SJCRH30 (cell line): ENCODE results near the gene SLC25A18. TPM values are rescaled to one million over a fixed set of nuclear protein-coding genes. Genes with fewer than 3 reads are reported as not detected.
"Not testable (repeated sequence)": the region's sequence is repeated elsewhere in the genome, so short reads cannot be mapped to it uniquely, and the experiment has no call there.

Experiments
- DNase-seq, 2 experiments: peaks; one replicate each; pipeline ENCODE4 v3.0.0-alpha.2; 2015 to 2020
- H3K27ac ChIP-seq: fragments of 250-450 bp; sonication (Bioruptor Pico); 2 replicates; pipeline ENCODE4 v1.5.1; 2020; ENCODE audit warnings: mild to moderate bottlenecking, moderate library complexity
- H3K27me3 ChIP-seq: fragments of 250-450 bp; sonication (Bioruptor Pico); 2 replicates; pipeline ENCODE4 v1.5.1; 2020; ENCODE audit warnings: mild to moderate bottlenecking, moderate library complexity
- H3K36me3 ChIP-seq: fragments of 250-450 bp; sonication (Bioruptor Pico); 2 replicates; pipeline ENCODE4 v1.5.1; 2020; ENCODE audit warnings: mild to moderate bottlenecking, moderate library complexity
- H3K4me1 ChIP-seq: fragments of 250-450 bp; sonication (Bioruptor Pico); 2 replicates; pipeline ENCODE4 v1.5.1; 2020; ENCODE audit warnings: mild to moderate bottlenecking, moderate library complexity
- H3K4me3 ChIP-seq: fragments of 250-450 bp; sonication (Bioruptor Pico); 2 replicates; pipeline ENCODE4 v1.5.1; 2020; ENCODE audit warnings: mild to moderate bottlenecking, moderate library complexity
- H3K9me3 ChIP-seq: fragments of 250-450 bp; sonication (Bioruptor Pico); replicated peaks from 2 replicates; pipeline ENCODE4 v1.5.1; 2020; ENCODE audit warnings: mild to moderate bottlenecking, moderate library complexity
- total RNA-seq: library from RNA; depleted of rRNA; stranded (reverse); fragments of >200 nt; shearing (Covaris generic); gene quantifications from 2 replicates; pipeline ENCODE4 v1.2.3, GENCODE V29; 2014

SLC25A18 gene
- total RNA-seq, 1 experiment from 2014 or later, result 0.67 TPM

- no peak for DNase-seq
- Histone ChIP-seq H3K9me3 (no peaks in the 10 kb centered on the region), H3K27ac (no peak overlapping the region), H3K36me3 (peaks cover 17% of the 10 kb centered on the region), H3K27me3 (no peaks in the 10 kb centered on the region), H3K4me1 (no peaks in the 10 kb centered on the region), H3K4me3 (no peak overlapping the region)
These were observed 13.6 kb upstream of the SLC25A18 start for GRCh38 chr22:17549655-17550054.

- DNase-seq, result no peak
- no peaks in the 10 kb centered on the region for H3K4me1 ChIP-seq
- H3K4me3 ChIP-seq, result no peak overlapping the region
- H3K27ac ChIP-seq, result no peak overlapping the region
- H3K27me3 ChIP-seq, result no peaks in the 10 kb centered on the region
- H3K36me3 ChIP-seq, result peaks cover 22% of the 10 kb centered on the region
- no peaks in the 10 kb centered on the region for H3K9me3 ChIP-seq
These were observed 10.6 kb upstream of the SLC25A18 start for GRCh38 chr22:17552737-17553136.

GRCh38 chr22:17554814-17555213 is 8.5 kb upstream of the SLC25A18 start:
- DNase-seq, result no peak
- H3K27ac ChIP-seq, result no peak overlapping the region
- no peaks in the 10 kb centered on the region for H3K9me3 ChIP-seq
- no peak overlapping the region for H3K4me3 ChIP-seq
- H3K27me3 ChIP-seq, result no peaks in the 10 kb centered on the region
- peaks cover 20% of the 10 kb centered on the region for H3K36me3 ChIP-seq
- no peaks in the 10 kb centered on the region for H3K4me1 ChIP-seq

GRCh38 chr22:17559188-17559587 is 4.1 kb upstream of the SLC25A18 start:
- H3K9me3 ChIP-seq, result no peaks in the 10 kb centered on the region
- H3K36me3 ChIP-seq, result peaks cover 9% of the 10 kb centered on the region; the same call in 1 of the 2 replicates
- no peaks in the 10 kb centered on the region for H3K27me3 ChIP-seq
- no peak for DNase-seq
- peaks cover 10% of the 10 kb centered on the region for H3K4me1 ChIP-seq
- no peak overlapping the region for H3K27ac ChIP-seq
- no peak overlapping the region for H3K4me3 ChIP-seq

GRCh38 chr22:17563936-17564391 is 666 bp downstream of the SLC25A18 start:
- no peak overlapping the region for H3K4me3 ChIP-seq
- no peaks in the 10 kb centered on the region for H3K27me3 ChIP-seq
- H3K9me3 ChIP-seq, result no peaks in the 10 kb centered on the region
- peaks cover 10% of the 10 kb centered on the region for H3K4me1 ChIP-seq
- DNase-seq, result no peak
- H3K27ac ChIP-seq, result no peak overlapping the region
- H3K36me3 ChIP-seq, result 0 out of 2 replicates have a peak, but pooled peaks cover 3% of the 10 kb centered on the region

- H3K4me3 ChIP-seq, H3K36me3 ChIP-seq, H3K27ac ChIP-seq, H3K9me3 ChIP-seq, DNase-seq, H3K27me3 ChIP-seq: not testable (repeated sequence)
- peaks cover 29% of the 10 kb centered on the region for H3K4me1 ChIP-seq
These were observed 2.9 kb downstream of the SLC25A18 start for GRCh38 chr22:17566016-17566687.

- H3K9me3 ChIP-seq, result no peaks in the 10 kb centered on the region
- no peak overlapping the region for H3K4me3 ChIP-seq
- peaks cover 32% of the 10 kb centered on the region for H3K4me1 ChIP-seq
- DNase-seq, result no peak
- no peak overlapping the region for H3K27ac ChIP-seq
- H3K36me3 ChIP-seq, result no peaks in the 10 kb centered on the region
- no peaks in the 10 kb centered on the region for H3K27me3 ChIP-seq
These were observed 3.5 kb downstream of the SLC25A18 start for GRCh38 chr22:17566776-17567175.

GRCh38 chr22:17569971-17570511 is 6.7 kb downstream of the SLC25A18 start:
- H3K36me3 ChIP-seq, result no peaks in the 10 kb centered on the region
- H3K27ac ChIP-seq, result no peak overlapping the region
- H3K4me3 ChIP-seq, result no peak overlapping the region
- peaks cover 24% of the 10 kb centered on the region for H3K4me1 ChIP-seq
- H3K9me3 ChIP-seq, result no peaks in the 10 kb centered on the region
- no peaks in the 10 kb centered on the region for H3K27me3 ChIP-seq
- peak; percentile 32 to 59 for DNase-seq

- DNase-seq, result peak; percentile 43 to 62
- Histone ChIP-seq H3K4me1 (peaks cover 34% of the 10 kb centered on the region), H3K27me3 (no peaks in the 10 kb centered on the region), H3K9me3 (no peaks in the 10 kb centered on the region), H3K4me3 (peak overlapping the region; percentile 34), H3K36me3 (no peaks in the 10 kb centered on the region), H3K27ac (no peak overlapping the region)
These were observed 7.7 kb downstream of the SLC25A18 start for GRCh38 chr22:17570851-17571631.

- H3K4me1 ChIP-seq, result peaks cover 38% of the 10 kb centered on the region
- H3K4me3 ChIP-seq, result no peak overlapping the region
- no peaks in the 10 kb centered on the region for H3K27me3 ChIP-seq
- H3K36me3 ChIP-seq, result no peaks in the 10 kb centered on the region
- H3K27ac ChIP-seq, result peak overlapping the region; percentile 88; the same call in 1 of the 2 replicates
- no peak for DNase-seq
- H3K9me3 ChIP-seq, result no peaks in the 10 kb centered on the region
These were observed 11.9 kb downstream of the SLC25A18 start for GRCh38 chr22:17575151-17575550.

- no peaks in the 10 kb centered on the region for H3K27me3 ChIP-seq
- peak in 1 of 2 experiments; percentile 22 for DNase-seq
- H3K36me3 ChIP-seq, result no peaks in the 10 kb centered on the region
- peaks cover 33% of the 10 kb centered on the region for H3K4me1 ChIP-seq
- peak overlapping the region; percentile 88 for H3K27ac ChIP-seq
- no peak overlapping the region for H3K4me3 ChIP-seq
- H3K9me3 ChIP-seq, result no peaks in the 10 kb centered on the region
These were observed 12.4 kb downstream of the SLC25A18 start for GRCh38 chr22:17575681-17576080.

GRCh38 chr22:17576470-17576869 is 13.2 kb downstream of the SLC25A18 start:
- Histone ChIP-seq H3K4me3 (no peak overlapping the region), H3K4me1 (peaks cover 26% of the 10 kb centered on the region), H3K36me3 (no peaks in the 10 kb centered on the region), H3K27ac (peak overlapping the region; percentile 88), H3K27me3 (no peaks in the 10 kb centered on the region), H3K9me3 (no peaks in the 10 kb centered on the region)
- DNase-seq, result peak; percentile 85 to 93

- DNase-seq, result peak; percentile 84 to 89
- Histone ChIP-seq H3K27ac (peak overlapping the region; percentile 88), H3K9me3 (no peaks in the 10 kb centered on the region), H3K36me3 (no peaks in the 10 kb centered on the region), H3K4me1 (peaks cover 26% of the 10 kb centered on the region), H3K4me3 (no peak overlapping the region), H3K27me3 (no peaks in the 10 kb centered on the region)
These were observed 14.9 kb downstream of the SLC25A18 start for GRCh38 chr22:17578136-17578754.

- Histone ChIP-seq H3K36me3 (no peaks in the 10 kb centered on the region), H3K9me3 (no peaks in the 10 kb centered on the region), H3K27me3 (no peaks in the 10 kb centered on the region), H3K4me1 (peaks cover 26% of the 10 kb centered on the region), H3K4me3 (no peak overlapping the region), H3K27ac (no peak overlapping the region)
- DNase-seq, result no peak
These were observed 16.3 kb downstream of the SLC25A18 start for GRCh38 chr22:17579535-17579981.
